Measurements from ENCODE around the gene SMYD3. TPM values are rescaled to one million over a fixed set of nuclear protein-coding genes. Genes with fewer than 3 reads are reported as not detected.

The SMYD3 gene
- total RNA-seq, 1 donor from 2014 or later = 20.8 TPM

- Mint-ChIP-seq H3K36me3 (ENCODE audit: low read depth) (peaks cover 3% of the 10 kb centered on the region), H3K4me3 (no peak overlapping the region), H3K27ac (no peak overlapping the region), H3K4me1 (peaks cover 13% of the 10 kb centered on the region), H3K27me3 (no peaks in the 10 kb centered on the region), H3K9me3 (no peaks in the 10 kb centered on the region)
- intact Hi-C loops (cut with micrococcal nuclease) = no loop called here
- DNase-seq (no peak), ATAC-seq (ENCODE audit: low read depth) (no peak)
- ChIA-PET CTCF (no interaction called here), POLR2A (no interaction called here)
- no peak for TF ChIP-seq CTCF (IDR thresholded peaks at IDR 0.05)
Measured at GRCh38 chr1:246213947-246214346, 293.1 kb downstream of the SMYD3 start.

- Mint-ChIP-seq H3K4me1 (peaks cover 13% of the 10 kb centered on the region), H3K27me3 (no peaks in the 10 kb centered on the region), H3K27ac (no peak overlapping the region), H3K36me3 (ENCODE audit: low read depth) (peaks cover 3% of the 10 kb centered on the region), H3K9me3 (no peaks in the 10 kb centered on the region), H3K4me3 (no peak overlapping the region)
- ChIA-PET POLR2A (no interaction called here), CTCF (no interaction called here)
- no peak for TF ChIP-seq CTCF (IDR thresholded peaks at IDR 0.05)
- DNase-seq = no peak
- no peak for ATAC-seq (ENCODE audit: low read depth)
- intact Hi-C loops (cut with micrococcal nuclease) = no loop called here
Measured at GRCh38 chr1:246213502-246213901, 293.6 kb downstream of the SMYD3 start.

GRCh38 chr1:246213036-246213435 is 294.0 kb downstream of the SMYD3 start:
- H3K4me3 Mint-ChIP-seq = no peak overlapping the region
- H3K27me3 Mint-ChIP-seq = no peaks in the 10 kb centered on the region
- H3K27ac Mint-ChIP-seq = no peak overlapping the region
- H3K4me1 Mint-ChIP-seq = peaks cover 13% of the 10 kb centered on the region
- intact Hi-C loops (cut with micrococcal nuclease) = no loop called here
- DNase-seq = no peak
- POLR2A ChIA-PET = no interaction called here
- no peaks in the 10 kb centered on the region for H3K9me3 Mint-ChIP-seq
- CTCF ChIA-PET = no interaction called here
- peaks cover 2% of the 10 kb centered on the region for H3K36me3 Mint-ChIP-seq (ENCODE audit: low read depth)
- ATAC-seq (ENCODE audit: low read depth) = no peak
- no peak for TF ChIP-seq CTCF (IDR thresholded peaks at IDR 0.05)

- Mint-ChIP-seq H3K36me3 (ENCODE audit: low read depth) (no peaks in the 10 kb centered on the region), H3K27ac (no peak overlapping the region), H3K9me3 (no peaks in the 10 kb centered on the region), H3K27me3 (no peaks in the 10 kb centered on the region), H3K4me1 (peaks cover 13% of the 10 kb centered on the region), H3K4me3 (no peak overlapping the region)
- ChIA-PET CTCF (no interaction called here), POLR2A (no interaction called here)
- intact Hi-C loops (cut with micrococcal nuclease) = no loop called here
- no peak for DNase-seq
- no peak for ATAC-seq (ENCODE audit: low read depth)
- no peak for TF ChIP-seq CTCF (IDR thresholded peaks at IDR 0.05)
Measured at GRCh38 chr1:246212013-246212412, 295.1 kb downstream of the SMYD3 start.

GRCh38 chr1:246210756-246211155 is 296.3 kb downstream of the SMYD3 start:
- Mint-ChIP-seq H3K9me3 (no peaks in the 10 kb centered on the region), H3K27ac (no peak overlapping the region), H3K27me3 (no peaks in the 10 kb centered on the region), H3K4me3 (no peak overlapping the region), H3K36me3 (ENCODE audit: low read depth) (no peaks in the 10 kb centered on the region), H3K4me1 (peaks cover 13% of the 10 kb centered on the region)
- POLR2A ChIA-PET = no interaction called here
- TF ChIP-seq CTCF (IDR thresholded peaks at IDR 0.05) = no peak
- ATAC-seq (ENCODE audit: low read depth) (no peak), DNase-seq (no peak)
- CTCF ChIA-PET = no interaction called here
- intact Hi-C loops (cut with micrococcal nuclease) = no loop called here
